Heart left ventricle (tissue), 16 donors: ENCODE data around the gene AGRN. TPM values are rescaled to one million over a fixed set of nuclear protein-coding genes. Genes with fewer than 3 reads are reported as not detected.

Source experiments
- ATAC-seq, 4 donors: fragments of 200-7000 bp; cut with Tn5 transposase; one replicate each; pipeline ENCODE4 v1.9.1; 2020 to 2022; ENCODE audit warnings: moderate library complexity in 4 of 4, mild to moderate bottlenecking in 3 of 4, moderate number of reproducible peaks in 1 of 4
- DNase-seq, 5 donors: peaks; one replicate each; pipeline ENCODE4 v3.0.0-alpha.2; 2020
- H3K27ac ChIP-seq, 12 donors: fragments of 200-600 bp; sonication (generic) in 4 of 12; one replicate each; pipeline versions ENCODE4 v1.5.0 to v1.8.0; 2016 to 2022; ENCODE audit warnings: mild to moderate bottlenecking in 2 of 12
- H3K27me3 ChIP-seq, 9 donors: fragments of 200-600 bp; sonication (generic) in 2 of 9; one replicate each; pipeline versions ENCODE4 v1.5.1 to v1.8.0; 2016 to 2022; ENCODE audit warnings: mild to moderate bottlenecking in 3 of 9
- H3K36me3 ChIP-seq, 9 donors: fragments of 200-600 bp; sonication (generic) in 2 of 9; one replicate each; pipeline versions ENCODE4 v1.5.0 to v1.8.0; 2018 to 2022; ENCODE audit warnings: mild to moderate bottlenecking in 2 of 9
- H3K4me1 ChIP-seq, 12 donors: fragments of 200-600 bp; sonication (generic) in 4 of 12; one replicate each; pipeline versions ENCODE4 v1.5.0 to v1.8.0; 2016 to 2022; ENCODE audit warnings: mild to moderate bottlenecking in 3 of 12
- H3K4me3 ChIP-seq, 12 donors: fragments of 200-600 bp; sonication (generic) in 4 of 12; one replicate each; pipeline versions ENCODE4 v1.5.0 to v1.8.0; 2017 to 2022; ENCODE audit warnings: mild to moderate bottlenecking in 9 of 12, moderate library complexity in 4 of 12
- H3K9me3 ChIP-seq, 12 donors: fragments of 200-600 bp; sonication (generic) in 4 of 12; one replicate each; pipeline versions ENCODE4 v1.5.0 to v1.8.0; 2016 to 2022; ENCODE audit warnings: mild to moderate bottlenecking in 1 of 12
- POLR2A ChIP-seq, 2 donors: fragments of 450-650 bp; IDR thresholded peaks; one replicate each; pipeline ENCODE4 v1.6.1; 2017; ENCODE audit warnings: antibody characterized with exemption in 2 of 2, mild to moderate bottlenecking in 2 of 2, moderate library complexity in 2 of 2
- WGBS, 4 donors: extraction: QIAGEN DNeasy Blood & Tissue Kit in 2 of 4; methylation state at CpG; one replicate each; pipeline versions ENCODE4 v1.1.5 to v1.1.7; 2013 to 2018; 5-methylcytosine and 5-hydroxymethylcytosine counted together
- intact Hi-C, 10 donors: fragments of 100-400 bp; cut with DNase I; formaldehyde crosslinking; loops; one replicate each; pipeline versions ENCODE4 v1.11.1 to v1.14.2; 2022
- polyA plus RNA-seq, 2 donors: library from polyadenylated mRNA; stranded (reverse); fragments of 200-250 nt; gene quantifications; one replicate each; pipeline ENCODE4 v1.2.3, GENCODE V29; 2013
- total RNA-seq, 9 donors: library from RNA; depleted of rRNA in 2 of 9; stranded (reverse); fragments of >200 nt in 2 of 9; fragmentation: NEBNext Ultra II Directional in 3 of 9; extraction: Animal tissue kit (Norgen Biotek cat#: 25700) in 3 of 9; gene quantifications; one replicate each; pipeline versions ENCODE4 v1.1.0 to v1.2.4, GENCODE V29; 2016 to 2023
- TF ChIP-seq, protein P1 (sequence below), 12 donors: fragments of 200-600 bp; sonication (generic) in 4 of 12; IDR thresholded peaks; one replicate each; pipeline versions ENCODE4 v1.5.0 to v1.8.0; 2018 to 2022; ENCODE audit warnings: antibody characterized with exemption in 12 of 12, mild to moderate bottlenecking in 5 of 12
- donor health status: ischemic (EF 13 %, LVEDD 7.1; RV severe dilation, severe dysfunction).
- donor health status: healthy with polysubstance abuse.
- donor health status: DM: no; HTN: yes; CAD: no.
- donor health status: DM: no; HTN: no; CAD: no.
- donor health status: ischemic (EF 25% LVEDD 6.9; RV normal size, moderate dysfunction).
- donor health status: ischemic (EF 25% LVEDD 5.7; RV mildly dilated, moderate dysfunction).
- donor health status: healthy.
- donor health status: DM: yes; HTN: yes; CAD: no.
- donor health status: ischemic (EF 35%, LVEDD 5.7; RV mildly dilated, moderate dysfunction).
- donor health status: nonischemic (EF 11% LVEDD 7.7; RV severe dilation, severe dysfunction).
- donor health status: DM: yes; HTN: yes; CAD: no.
- donor health status: PGD.
- donor health status: ischemic (EF 29% LVEDD 5.4; RV normal size, mild dysfunction).
- donor health status: nonischemic (EF 23%, LVEDD 6.1; RV moderate dilation, normal function).

Gene AGRN
- total and polyA plus RNA-seq, 11 donors: 9.7 to 45.7 (median 18.6) TPM

DNA sequence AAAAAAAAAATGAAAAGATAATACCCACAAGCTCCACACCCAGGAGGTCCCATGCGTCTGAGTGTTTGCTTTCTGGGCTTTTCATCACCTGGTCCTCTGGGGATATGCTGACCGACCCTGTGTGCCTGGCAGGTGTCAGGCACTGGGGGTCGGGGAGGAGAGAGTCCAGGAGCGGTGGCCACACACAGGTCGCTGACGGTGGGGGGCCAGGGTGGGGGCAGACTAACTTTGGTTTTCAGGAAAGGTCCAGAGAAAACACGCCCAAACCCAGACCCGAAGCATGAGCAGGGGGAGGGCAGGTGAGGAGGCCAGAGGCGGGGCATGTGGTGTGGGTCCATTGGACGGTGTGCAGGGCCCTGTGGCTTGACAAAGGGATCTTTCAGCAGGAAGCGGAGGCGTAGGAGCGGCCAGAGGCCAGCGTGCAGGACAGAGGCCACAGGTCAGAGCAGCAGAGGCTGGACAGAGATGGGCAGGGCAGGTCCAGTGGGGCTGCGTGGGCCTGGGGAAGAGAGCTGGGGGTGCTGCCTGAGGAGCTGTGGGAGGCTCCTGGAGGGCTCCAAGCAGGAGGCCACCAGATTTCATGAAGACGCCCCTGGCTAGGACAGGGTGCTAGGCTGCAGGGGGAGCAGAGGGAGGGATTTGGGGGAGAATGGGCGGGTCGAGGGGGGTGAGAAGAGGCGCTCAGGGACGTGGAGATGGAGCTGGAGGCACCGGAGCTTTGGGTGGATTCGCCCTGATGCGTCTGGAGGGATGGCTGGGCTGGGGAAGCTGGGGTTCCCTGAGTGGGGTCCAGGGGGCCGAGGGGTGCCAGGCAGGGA is 38.4 kb downstream of the AGRN start:
- Histone ChIP-seq H3K4me3 (peak overlapping the region in 5 of 12 donors; percentile 49 to 70 (median 60)), H3K36me3 (peaks cover 0 to 7% (median 0%) of the 10 kb centered on the region in 9 donors), H3K27me3 (peaks cover 19 to 55% (median 34%) of the 10 kb centered on the region in 9 donors), H3K9me3 (no peaks in the 10 kb centered on the region), H3K4me1 (peaks cover 0 to 33% (median 13%) of the 10 kb centered on the region in 12 donors), H3K27ac (no peak overlapping the region)
- ATAC-seq (no peak), DNase-seq (no peak)
- TF ChIP-seq, protein P1, sequence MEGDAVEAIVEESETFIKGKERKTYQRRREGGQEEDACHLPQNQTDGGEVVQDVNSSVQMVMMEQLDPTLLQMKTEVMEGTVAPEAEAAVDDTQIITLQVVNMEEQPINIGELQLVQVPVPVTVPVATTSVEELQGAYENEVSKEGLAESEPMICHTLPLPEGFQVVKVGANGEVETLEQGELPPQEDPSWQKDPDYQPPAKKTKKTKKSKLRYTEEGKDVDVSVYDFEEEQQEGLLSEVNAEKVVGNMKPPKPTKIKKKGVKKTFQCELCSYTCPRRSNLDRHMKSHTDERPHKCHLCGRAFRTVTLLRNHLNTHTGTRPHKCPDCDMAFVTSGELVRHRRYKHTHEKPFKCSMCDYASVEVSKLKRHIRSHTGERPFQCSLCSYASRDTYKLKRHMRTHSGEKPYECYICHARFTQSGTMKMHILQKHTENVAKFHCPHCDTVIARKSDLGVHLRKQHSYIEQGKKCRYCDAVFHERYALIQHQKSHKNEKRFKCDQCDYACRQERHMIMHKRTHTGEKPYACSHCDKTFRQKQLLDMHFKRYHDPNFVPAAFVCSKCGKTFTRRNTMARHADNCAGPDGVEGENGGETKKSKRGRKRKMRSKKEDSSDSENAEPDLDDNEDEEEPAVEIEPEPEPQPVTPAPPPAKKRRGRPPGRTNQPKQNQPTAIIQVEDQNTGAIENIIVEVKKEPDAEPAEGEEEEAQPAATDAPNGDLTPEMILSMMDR (IDR thresholded peaks at IDR 0.05): no peak
- intact Hi-C loops: loop anchor here in 1 of 10 donors (2.0 kb wide), 1 partner anchor 21 kb away; no protein-coding TSS in a partner anchor
- WGBS, 4 donors: 21 to 30% (median 26%) methylated on average over 24 of the region's 24 CpGs

DNA sequence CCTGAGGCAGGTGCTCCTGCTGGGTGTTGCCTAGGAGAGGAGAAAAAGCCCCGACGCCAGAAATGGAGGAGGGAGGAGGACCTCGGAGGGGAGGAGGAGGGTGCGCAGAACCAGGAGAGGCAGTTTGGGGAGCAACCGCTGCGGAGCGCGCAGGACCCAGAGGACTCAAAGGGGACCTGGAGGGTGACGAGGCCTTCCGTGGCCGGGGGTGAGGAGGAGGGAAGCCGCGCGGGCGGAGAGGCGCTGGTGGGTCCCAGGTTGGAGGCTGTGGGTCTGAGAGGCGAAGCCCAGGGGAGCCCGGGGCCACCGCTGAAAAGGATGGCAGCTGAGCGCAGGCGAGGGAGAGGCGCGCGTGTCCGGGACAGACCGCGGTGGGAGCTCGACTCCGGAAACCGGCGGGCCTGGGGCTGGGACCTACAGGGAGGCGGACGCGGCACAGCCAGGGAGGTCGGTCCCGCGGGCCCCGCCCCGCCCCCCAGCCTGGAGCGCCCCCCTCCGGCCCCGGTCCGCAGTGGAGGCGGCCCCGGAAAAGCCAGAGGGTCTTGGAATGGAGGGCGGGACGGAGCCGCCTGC is 39.1 kb downstream of the AGRN start:
- 0 to 2% (median 1%) methylated on average over 34 to 48 of the region's 48 CpGs for WGBS, 4 donors
- H3K36me3 ChIP-seq: peaks cover 0 to 2% (median 0%) of the 10 kb centered on the region in 9 donors
- DNase-seq (no peak), ATAC-seq (peak in 2 of 4 donors; percentile 23 to 38)
- H3K4me1 ChIP-seq: peaks cover 0 to 39% (median 15%) of the 10 kb centered on the region in 12 donors
- H3K9me3 ChIP-seq: no peaks in the 10 kb centered on the region
- peak overlapping the region in 1 of 12 donors; percentile 24 for H3K27ac ChIP-seq
- peak overlapping the region; percentile 37 to 70 (median 58) for H3K4me3 ChIP-seq
- no peak for TF ChIP-seq POLR2A (IDR thresholded peaks at IDR 0.05)
- TF ChIP-seq, protein P1 (IDR thresholded peaks at IDR 0.05): peak in 10 of 12 donors; percentile 22 to 54 (median 34)
- intact Hi-C loops: loop anchor here in 1 of 10 donors (2.0 kb wide), 1 partner anchor 22 kb away; no protein-coding TSS in a partner anchor
- H3K27me3 ChIP-seq: peaks cover 24 to 62% (median 41%) of the 10 kb centered on the region in 9 donors

DNA sequence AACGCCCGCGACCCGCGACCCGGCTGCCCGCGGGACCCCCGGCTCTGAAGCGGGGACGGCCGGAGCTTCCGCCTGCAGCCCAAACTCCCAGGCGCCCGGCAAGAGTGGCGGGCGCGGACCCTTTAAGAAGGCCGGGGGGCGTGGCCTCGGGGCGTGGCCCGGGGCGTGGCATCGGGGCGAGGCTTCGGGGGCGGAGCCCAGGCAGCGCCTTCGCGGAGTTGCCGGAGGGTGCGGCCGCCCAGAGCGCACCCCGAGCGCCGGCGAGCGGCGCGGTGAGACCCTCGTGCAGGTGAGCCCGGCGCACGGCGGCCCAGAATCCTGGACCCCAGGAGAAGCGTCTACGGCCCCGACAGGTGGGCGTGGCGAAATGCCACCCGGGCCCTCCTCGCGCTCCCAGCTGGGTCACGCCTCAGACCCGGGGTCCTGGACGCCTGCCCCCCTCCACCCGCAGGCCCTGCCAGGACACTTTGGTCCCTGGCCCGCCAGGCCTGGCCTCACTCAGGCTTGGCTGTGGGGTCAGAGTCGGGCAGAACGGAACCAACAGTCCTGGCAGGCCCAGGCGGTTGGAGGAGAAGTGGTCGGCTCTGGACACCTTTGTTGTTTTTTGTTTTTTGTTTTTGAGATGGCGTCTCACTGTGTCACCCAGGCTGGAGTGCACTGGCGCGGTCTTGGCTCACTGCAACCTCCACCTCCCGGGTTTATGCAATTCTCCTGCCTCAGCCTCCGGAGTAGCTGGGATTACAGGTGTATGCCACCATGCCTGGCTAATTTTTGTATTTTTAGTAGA is 39.8 kb downstream of the AGRN start:
- Histone ChIP-seq H3K36me3 (no peaks in the 10 kb centered on the region), H3K4me3 (peak overlapping the region; percentile 37 to 70 (median 58)), H3K9me3 (no peaks in the 10 kb centered on the region), H3K4me1 (peaks cover 0 to 42% (median 18%) of the 10 kb centered on the region in 12 donors), H3K27ac (peak overlapping the region in 1 of 12 donors; percentile 24), H3K27me3 (peaks cover 28 to 69% (median 46%) of the 10 kb centered on the region in 9 donors)
- TF ChIP-seq, protein P1 (IDR thresholded peaks at IDR 0.05): peak in 2 of 12 donors; percentile 4
- TF ChIP-seq POLR2A (IDR thresholded peaks at IDR 0.05): no peak
- 3 to 12% (median 8%) methylated on average over 20 to 69 of the region's 69 CpGs for WGBS, 4 donors
- peak; percentile 66 to 94 (median 86) for ATAC-seq
- peak; percentile 86 to 95 (median 87) for DNase-seq
- intact Hi-C loops: loop anchor here in 7 of 10 donors (2.0 to 5.0 kb wide), 6 partner anchors 23 to 77 kb away; partner anchors contain the start of genes AGRN (in 3 of the 7) and PERM1 (in 1 of the 7)
